Endothelial cell of umbilical vein (primary cell): ENCODE measurements around the gene TMEM178B. TPM values are rescaled to one million over a fixed set of nuclear protein-coding genes. Genes with fewer than 3 reads are reported as not detected.

Experiments used
- BruUV-seq: library from RNA; stranded (reverse); fragments of 400-500 nt; replicated peaks from 2 replicates; lab custom pipeline; 2021; lab: Mats Ljungman, UMichigan
- CTCF ChIA-PET: fragments of 300-600, 350-600 bp; sonication (Branson Sonifier 250); formaldehyde crosslinking; loops from one replicate; lab custom pipeline; 2021; ENCODE audit warnings: antibody characterized with exemption, inconsistent platforms; lab: Charles Lee
- POLR2A ChIA-PET: fragments of 300-600, 350-600 bp; sonication (Branson Sonifier 250); formaldehyde crosslinking; loops from one replicate; lab custom pipeline; 2021; ENCODE audit warnings: antibody characterized with exemption, inconsistent platforms; lab: Charles Lee
- DNase-seq: peaks from one replicate; pipeline ENCODE4 v3.0.0-alpha.2; 2011; ENCODE audit warnings: low read depth, low spot score
- FAIRE-seq: peaks from 2 replicates; lab custom pipeline; 2011; peaks lifted over from hg19 to GRCh38; lab: Jason Lieb, UNC
- H2AFZ ChIP-seq: 2 replicates; pipeline ENCODE4 v1.6.0; 2012; ENCODE audit warnings: low read depth, low read length, control low read depth, inconsistent platforms
- H3K27ac ChIP-seq: 2 replicates; pipeline ENCODE4 v1.5.1; 2011; ENCODE audit warnings: low read depth, mild to moderate bottlenecking, control low read depth, low read length, moderate library complexity; ENCODE audit not compliant: insufficient read depth
- H3K27me3 ChIP-seq, 2 experiments: 2 replicates each; pipeline versions ENCODE4 v1.6.0 to v1.6.1; 2011; ENCODE audit warnings: low read length in 2 of 2, mixed read lengths in 1 of 2; ENCODE audit not compliant: control insufficient read depth in 2 of 2, insufficient read depth in 2 of 2
- H3K36me3 ChIP-seq, 2 experiments: 2 replicates in 1 of 2; 3 replicates in 1 of 2; pipeline ENCODE4 v1.5.1; 2011; ENCODE audit warnings: low read length in 2 of 2, mild to moderate bottlenecking in 1 of 2, moderate library complexity in 1 of 2; ENCODE audit not compliant: control insufficient read depth in 2 of 2, insufficient read depth in 2 of 2; ENCODE audit errors: extremely low read depth in 1 of 2
- H3K4me1 ChIP-seq: 3 replicates; pipeline ENCODE4 v1.5.1; 2011; ENCODE audit warnings: mild to moderate bottlenecking, low read length; ENCODE audit not compliant: control insufficient read depth, insufficient read depth; ENCODE audit errors: extremely low read depth
- H3K4me2 ChIP-seq: 2 replicates; pipeline ENCODE4 v1.6.1; 2011; ENCODE audit warnings: low read length, control low read depth, mixed read lengths; ENCODE audit not compliant: insufficient read depth
- H3K4me3 ChIP-seq, 3 experiments: fragments of 200-600 bp in 1 of 3; sonication (generic), shearing (Covaris generic) in 1 of 3; replicated peaks in 1 of 3; 2 replicates each; pipeline ENCODE4 v1.5.1; 2011 to 2016; ENCODE audit warnings: control low read depth in 3 of 3, low read length in 3 of 3, mild to moderate bottlenecking in 2 of 3, inconsistent platforms in 1 of 3, low read depth in 1 of 3, moderate library complexity in 1 of 3; ENCODE audit not compliant: insufficient read depth in 1 of 3
- H3K79me2 ChIP-seq: 2 replicates; pipeline ENCODE4 v1.6.0; 2012; ENCODE audit warnings: low read length, inconsistent platforms; ENCODE audit not compliant: control insufficient read depth, insufficient read depth
- H3K9ac ChIP-seq: replicated peaks from 2 replicates; pipeline ENCODE3; 2011; ENCODE audit warnings: low read length, control low read depth; ENCODE audit not compliant: insufficient read depth; ENCODE audit errors: extremely low read depth
- H3K9me1 ChIP-seq: replicated peaks from 3 replicates; pipeline ENCODE4 v1.6.0; 2011; ENCODE audit warnings: mild to moderate bottlenecking, low read length; ENCODE audit not compliant: control insufficient read depth, insufficient read depth; ENCODE audit errors: extremely low read depth
- H3K9me3 ChIP-seq: replicated peaks from 2 replicates; pipeline ENCODE4 v1.5.1; 2012; ENCODE audit warnings: low read length, inconsistent platforms; ENCODE audit not compliant: control insufficient read depth, insufficient read depth
- H4K20me1 ChIP-seq: replicated peaks from 2 replicates; pipeline ENCODE3; 2011; ENCODE audit warnings: mild to moderate bottlenecking, low read length; ENCODE audit not compliant: control insufficient read depth, insufficient read depth; ENCODE audit errors: extremely low read depth
- CTCF ChIP-seq, 2 donors: IDR thresholded peaks; 1 replicate in 1 of 2; 2 replicates in 1 of 2; pipeline ENCODE4 v1.5.1; 2011; ENCODE audit warnings: low read length in 2 of 2, mild to moderate bottlenecking in 2 of 2, moderate library complexity in 2 of 2, control low read depth in 1 of 2, inconsistent platforms in 1 of 2, low read depth in 1 of 2; ENCODE audit not compliant: insufficient read depth in 1 of 2; ENCODE audit errors: extremely low read depth in 1 of 2
- EZH2 ChIP-seq: IDR thresholded peaks from 2 replicates; pipeline ENCODE4 v1.6.1; 2012; ENCODE audit warnings: borderline replicate concordance, low read depth, mild to moderate bottlenecking, moderate library complexity, low read length, inconsistent platforms; ENCODE audit not compliant: severe bottlenecking
- FOS ChIP-seq: IDR thresholded peaks from 2 replicates; pipeline ENCODE4 v1.6.1; 2011; ENCODE audit warnings: mild to moderate bottlenecking, low read length, moderate library complexity, borderline replicate concordance; ENCODE audit not compliant: insufficient read depth
- GATA2 ChIP-seq: IDR thresholded peaks from 2 replicates; pipeline ENCODE4 v1.7.0; 2011; ENCODE audit warnings: low read depth, mild to moderate bottlenecking, moderate library complexity, mixed read lengths, low read length; ENCODE audit not compliant: insufficient read length, insufficient read depth
- JUN ChIP-seq: IDR thresholded peaks from 2 replicates; pipeline ENCODE4 v1.6.1; 2011; ENCODE audit warnings: borderline replicate concordance, low read depth; ENCODE audit not compliant: insufficient read length, insufficient read depth
- MAX ChIP-seq: IDR thresholded peaks from 2 replicates; pipeline ENCODE4 v1.6.1; 2011; ENCODE audit not compliant: insufficient read depth, insufficient read length
- MYC ChIP-seq: IDR thresholded peaks from one replicate; pipeline ENCODE4 v1.6.1; 2011; ENCODE audit warnings: mild to moderate bottlenecking, low read depth, low read length
- POLR2A ChIP-seq: IDR thresholded peaks from 2 replicates; pipeline ENCODE4 v1.6.1; 2012; ENCODE audit warnings: low read depth, mild to moderate bottlenecking, control low read depth, low read length
- POLR2AphosphoS5 ChIP-seq: IDR thresholded peaks from 2 replicates; pipeline ENCODE4 v1.6.1; 2012; ENCODE audit warnings: low read depth, mild to moderate bottlenecking, control low read depth, low read length, moderate library complexity; ENCODE audit not compliant: insufficient read depth
- dilution Hi-C: fragments of 300-500 bp; cut with MboI; formaldehyde crosslinking; loops from one replicate; pipeline ENCODE4 v1.15.0; 2019; ENCODE audit warnings: low sequenced_read_pairs; ENCODE audit not compliant: extremely low pct_ligation_motif_present
- intact Hi-C: fragments of 100-400 bp; cut with micrococcal nuclease; formaldehyde crosslinking; loops from one replicate; pipeline ENCODE4 v1.10.0; 2022
- polyA plus RNA-seq, 4 experiments: library from polyadenylated mRNA; depleted of rRNA in 3 of 4; stranded (reverse) in 3 of 4; unstranded in 1 of 4; fragments of >200 nt; gene quantifications; 2 replicates each; pipeline versions ENCODE4 v1.2.1 to v1.2.3, GENCODE V29; 2011 to 2012; ENCODE audit warnings: missing spikeins in 1 of 4
- total RNA-seq: library from RNA; stranded (reverse); gene quantifications from 2 replicates; pipeline ENCODE4 v1.2.3, GENCODE V29; 2021

The TMEM178B gene
- total and polyA plus RNA-seq, 2 donors (not counting 3 experiments of a cell fraction or from before 2014, with no cell fraction given), result not detected

GRCh38 chr7:141132671-141133070, 58.8 kb downstream of the TMEM178B start:
- POLR2A ChIA-PET, result no interaction called here
- Histone ChIP-seq H3K9me3 (no peaks in the 10 kb centered on the region), H3K9ac (no peak overlapping the region), H3K4me2 (no peak overlapping the region), H2AFZ (no peak overlapping the region), H4K20me1 (no peaks in the 10 kb centered on the region), H3K79me2 (no peaks in the 10 kb centered on the region), H3K27ac (no peak overlapping the region), H3K4me3 (no peak overlapping the region), H3K4me1 (no peaks in the 10 kb centered on the region), H3K9me1 (no peaks in the 10 kb centered on the region), H3K27me3 (no peaks in the 10 kb centered on the region), H3K36me3 (no peaks in the 10 kb centered on the region)
- intact Hi-C loops, result no loop called here
- dilution Hi-C loops, result no loop called here
- FAIRE-seq, result no peak
- BruUV-seq, result no TSS peak
- no peak for DNase-seq
- CTCF ChIA-PET, result no interaction called here
- no peak for TF ChIP-seq FOS
- TF ChIP-seq POLR2AphosphoS5, result no peak

GRCh38 chr7:141133646-141134045, 59.8 kb downstream of the TMEM178B start:
- no peaks in the 10 kb centered on the region for H4K20me1 ChIP-seq
- dilution Hi-C loops, result no loop called here
- no peak overlapping the region for H2AFZ ChIP-seq
- DNase-seq (no peak), FAIRE-seq (no peak)
- H3K4me2 ChIP-seq, result no peak overlapping the region
- H3K79me2 ChIP-seq, result no peaks in the 10 kb centered on the region
- intact Hi-C loops, result no loop called here
- no TSS peak for BruUV-seq
- no peaks in the 10 kb centered on the region for H3K27me3 ChIP-seq
- H3K4me3 ChIP-seq, result no peak overlapping the region
- ChIA-PET CTCF (no interaction called here), POLR2A (no interaction called here)
- no peaks in the 10 kb centered on the region for H3K4me1 ChIP-seq
- H3K36me3 ChIP-seq, result no peaks in the 10 kb centered on the region
- no peaks in the 10 kb centered on the region for H3K9me1 ChIP-seq
- no peak for TF ChIP-seq CTCF (IDR thresholded peaks at IDR 0.05; ENCODE audit: extremely low read depth in 1 of 2, insufficient read depth in 1 of 2, low read depth in 1 of 2, low read length in 2 of 2)
- no peak for TF ChIP-seq EZH2
- TF ChIP-seq MYC, result no peak
- no peak for TF ChIP-seq JUN
- TF ChIP-seq FOS, result no peak
- no peak for TF ChIP-seq MAX
- no peak for TF ChIP-seq POLR2A
- no peak for TF ChIP-seq GATA2
- TF ChIP-seq POLR2AphosphoS5, result no peak
- no peaks in the 10 kb centered on the region for H3K9me3 ChIP-seq
- H3K27ac ChIP-seq, result no peak overlapping the region
- no peak overlapping the region for H3K9ac ChIP-seq
